Heart right ventricle (tissue), 16 donors: ENCODE data around the gene IL1RAPL2. TPM values are rescaled to one million over a fixed set of nuclear protein-coding genes. Genes with fewer than 3 reads are reported as not detected.

Source experiments
- ATAC-seq, 8 donors: fragments of 200-7000 bp; cut with Tn5 transposase; one replicate each; pipeline ENCODE4 v1.9.1; 2020; ENCODE audit warnings: mild to moderate bottlenecking in 8 of 8, moderate library complexity in 8 of 8, moderate number of reproducible peaks in 1 of 8
- DNase-seq, 2 donors: peaks; one replicate each; pipeline ENCODE4 v3.0.0-alpha.2; 2020
- H3K27ac ChIP-seq, 10 donors: fragments of 200-600 bp; sonication (generic) in 2 of 10; one replicate each; pipeline versions ENCODE4 v1.5.0 to v1.8.0; 2020 to 2022; ENCODE audit warnings: mild to moderate bottlenecking in 3 of 10
- H3K27me3 ChIP-seq, 7 donors: fragments of 200-600 bp; one replicate each; pipeline ENCODE4 v1.8.0; 2021 to 2022; ENCODE audit warnings: mild to moderate bottlenecking in 2 of 7
- H3K36me3 ChIP-seq, 9 donors: fragments of 200-600 bp; sonication (generic) in 1 of 9; one replicate each; pipeline versions ENCODE4 v1.5.0 to v1.8.0; 2020 to 2022; ENCODE audit warnings: mild to moderate bottlenecking in 2 of 9
- H3K4me1 ChIP-seq, 9 donors: fragments of 200-600 bp; sonication (generic) in 1 of 9; one replicate each; pipeline versions ENCODE4 v1.5.0 to v1.8.0; 2020 to 2022; ENCODE audit warnings: mild to moderate bottlenecking in 4 of 9
- H3K4me3 ChIP-seq, 10 donors: fragments of 200-600 bp; sonication (generic) in 2 of 10; one replicate each; pipeline versions ENCODE4 v1.5.0 to v1.8.0; 2020 to 2022; ENCODE audit warnings: mild to moderate bottlenecking in 7 of 10, moderate library complexity in 2 of 10
- H3K9me3 ChIP-seq, 11 donors: fragments of 200-600 bp in 10 of 11; sonication (generic) in 2 of 11; one replicate each; pipeline versions ENCODE4 v1.5.0 to v1.8.0; 2013 to 2022; ENCODE audit warnings: mild to moderate bottlenecking in 2 of 11, control low read depth in 1 of 11, moderate library complexity in 1 of 11
- CTCF ChIP-seq, 9 donors: fragments of 200-600 bp; sonication (generic) in 2 of 9; IDR thresholded peaks; one replicate each; pipeline versions ENCODE4 v1.5.0 to v1.8.0; 2021 to 2022; ENCODE audit warnings: antibody characterized with exemption in 9 of 9, mild to moderate bottlenecking in 5 of 9, moderate library complexity in 1 of 9
- WGBS, 2 donors: extraction: QIAGEN DNeasy Blood & Tissue Kit; methylation state at CpG; one replicate each; pipeline ENCODE4 v1.1.7; 2013; ENCODE audit warnings: inconsistent platforms in 1 of 2; 5-methylcytosine and 5-hydroxymethylcytosine counted together
- intact Hi-C, 10 donors: fragments of 100-400 bp; cut with DNase I; formaldehyde crosslinking; loops; one replicate each; pipeline versions ENCODE4 v1.11.1 to v1.14.2; 2022
- polyA plus RNA-seq, 2 donors: library from polyadenylated mRNA; stranded (reverse); fragments of 200-250 nt; gene quantifications; one replicate each; pipeline ENCODE4 v1.2.3, GENCODE V29; 2013
- total RNA-seq, 10 donors: library from RNA; stranded (reverse); fragmentation: NEBNext Ultra II Directional in 3 of 10; extraction: Animal tissue kit (Norgen Biotek cat#: 25700) in 3 of 10; gene quantifications; one replicate each; pipeline versions ENCODE4 v1.2.1 to v1.2.4, GENCODE V29; 2021 to 2023
- donor health status: Arrhythmogenic right ventricular cardiomyopathy.
- donor health status: ischemic (EF 13 %, LVEDD 7.1; RV severe dilation, severe dysfunction).
- donor health status: healthy with polysubstance abuse.
- donor health status: DM: no; HTN: yes; CAD: no.
- donor health status: DM: no; HTN: no; CAD: no.
- donor health status: ischemic (EF 25% LVEDD 6.9; RV normal size, moderate dysfunction).
- donor health status: ischemic (EF 25% LVEDD 5.7; RV mildly dilated, moderate dysfunction).
- donor health status: healthy.
- donor health status: DM: yes; HTN: yes; CAD: no.
- donor health status: Ischemic cardiomyopathy.
- donor health status: ischemic (EF 35%, LVEDD 5.7; RV mildly dilated, moderate dysfunction).
- donor health status: nonischemic (EF 11% LVEDD 7.7; RV severe dilation, severe dysfunction).
- donor health status: DM: yes; HTN: yes; CAD: no.
- donor health status: PGD.
- donor health status: ischemic (EF 29% LVEDD 5.4; RV normal size, mild dysfunction).
- donor health status: nonischemic (EF 23%, LVEDD 6.1; RV moderate dilation, normal function).

Gene IL1RAPL2
- total and polyA plus RNA-seq, 12 donors, result 0.01 TPM; not detected in 11

- Histone ChIP-seq H3K4me1 (no peaks in the 10 kb centered on the region), H3K27ac (no peak overlapping the region), H3K9me3 (no peaks in the 10 kb centered on the region), H3K27me3 (peaks cover 0 to 17% (median 0%) of the 10 kb centered on the region in 7 donors), H3K4me3 (no peak overlapping the region), H3K36me3 (no peaks in the 10 kb centered on the region)
- TF ChIP-seq CTCF (IDR thresholded peaks at IDR 0.05), result no peak
- WGBS, 2 donors, result 59 to 60% methylated on average over 1 of the region's 1 CpG
- DNase-seq, result no peak
- ATAC-seq, result no peak
- intact Hi-C loops, result no loop called here
These were observed 1128.8 kb downstream of the IL1RAPL2 start for GRCh38 chrX:105694839-105695238.

- Histone ChIP-seq H3K27ac (no peak overlapping the region), H3K27me3 (peaks cover 0 to 17% (median 0%) of the 10 kb centered on the region in 7 donors), H3K9me3 (no peaks in the 10 kb centered on the region), H3K4me3 (no peak overlapping the region), H3K36me3 (no peaks in the 10 kb centered on the region), H3K4me1 (no peaks in the 10 kb centered on the region)
- intact Hi-C loops, result no loop called here
- no peak for TF ChIP-seq CTCF (IDR thresholded peaks at IDR 0.05)
- no peak for DNase-seq
- ATAC-seq, result no peak
- 81 to 88% methylated on average over 1 of the region's 1 CpG for WGBS, 2 donors
These were observed 1129.5 kb downstream of the IL1RAPL2 start for GRCh38 chrX:105695451-105695850.

GRCh38 chrX:105696870-105697269 lies 1130.9 kb downstream of the IL1RAPL2 start:
- peaks cover 0 to 23% (median 0%) of the 10 kb centered on the region in 7 donors for H3K27me3 ChIP-seq

GRCh38 chrX:105697984-105698781 lies 1132.2 kb downstream of the IL1RAPL2 start:
- intact Hi-C loops, result no loop called here
- Histone ChIP-seq H3K36me3 (no peaks in the 10 kb centered on the region), H3K4me3 (no peak overlapping the region), H3K27ac (no peak overlapping the region), H3K4me1 (no peaks in the 10 kb centered on the region), H3K27me3 (peaks cover 0 to 23% (median 0%) of the 10 kb centered on the region in 7 donors), H3K9me3 (no peaks in the 10 kb centered on the region)
- no peak for TF ChIP-seq CTCF (IDR thresholded peaks at IDR 0.05)
- WGBS, 2 donors, result 39 to 53% methylated on average over 2 of the region's 2 CpGs
- DNase-seq (no peak), ATAC-seq (no peak)

More at GRCh38 chrX:105696870-105697269, 1130.9 kb downstream of the IL1RAPL2 start:
- H3K4me3 ChIP-seq, result no peak overlapping the region
- no peak overlapping the region for H3K27ac ChIP-seq
- DNase-seq, result no peak
- intact Hi-C loops, result no loop called here
- no peaks in the 10 kb centered on the region for H3K9me3 ChIP-seq
- ATAC-seq, result no peak
- no peaks in the 10 kb centered on the region for H3K36me3 ChIP-seq
- H3K4me1 ChIP-seq, result no peaks in the 10 kb centered on the region
- 31 to 62% methylated on average over 2 of the region's 2 CpGs for WGBS, 2 donors
- TF ChIP-seq CTCF (IDR thresholded peaks at IDR 0.05), result no peak
